Subcutaneous abdominal adipose tissue (tissue), 5 donors: Measurements from ENCODE around the gene FANCG.

Experiments
- H3K27ac ChIP-seq: one replicate; pipeline ENCODE4 v1.7.0; 2013; ENCODE audit warnings: low read depth, mild to moderate bottlenecking, inconsistent platforms, low read length, moderate library complexity
- H3K27me3 ChIP-seq, 5 donors: one replicate each; pipeline ENCODE4 v1.7.0; 2013; ENCODE audit warnings: low read length in 5 of 5, inconsistent platforms in 1 of 5; ENCODE audit not compliant: control insufficient read depth in 5 of 5, insufficient read depth in 4 of 5
- H3K36me3 ChIP-seq, 5 donors: one replicate each; pipeline ENCODE4 v1.7.0; 2013; ENCODE audit warnings: low read length in 5 of 5; ENCODE audit not compliant: control insufficient read depth in 5 of 5, insufficient read depth in 5 of 5
- H3K4me1 ChIP-seq, 5 donors: one replicate each; pipeline ENCODE4 v1.7.0; 2013; ENCODE audit warnings: low read length in 5 of 5, mild to moderate bottlenecking in 3 of 5, moderate library complexity in 1 of 5; ENCODE audit not compliant: control insufficient read depth in 5 of 5, insufficient read depth in 5 of 5
- H3K4me3 ChIP-seq, 5 donors: one replicate each; pipeline ENCODE4 v1.7.0; 2013; ENCODE audit warnings: low read length in 5 of 5, low read depth in 1 of 5
- H3K9ac ChIP-seq, 5 donors: one replicate each; pipeline ENCODE4 v1.7.0; 2013; ENCODE audit warnings: low read length in 5 of 5, mild to moderate bottlenecking in 4 of 5, moderate library complexity in 3 of 5
- H3K9me3 ChIP-seq, 5 donors: one replicate each; pipeline ENCODE4 v1.7.0; 2013; ENCODE audit warnings: low read length in 5 of 5; ENCODE audit not compliant: control insufficient read depth in 5 of 5
- donor health status: healthy.
- donor health status: healthy.
- donor health status: healthy.
- donor health status: healthy.
- donor health status: healthy.

The FANCG gene

DNA sequence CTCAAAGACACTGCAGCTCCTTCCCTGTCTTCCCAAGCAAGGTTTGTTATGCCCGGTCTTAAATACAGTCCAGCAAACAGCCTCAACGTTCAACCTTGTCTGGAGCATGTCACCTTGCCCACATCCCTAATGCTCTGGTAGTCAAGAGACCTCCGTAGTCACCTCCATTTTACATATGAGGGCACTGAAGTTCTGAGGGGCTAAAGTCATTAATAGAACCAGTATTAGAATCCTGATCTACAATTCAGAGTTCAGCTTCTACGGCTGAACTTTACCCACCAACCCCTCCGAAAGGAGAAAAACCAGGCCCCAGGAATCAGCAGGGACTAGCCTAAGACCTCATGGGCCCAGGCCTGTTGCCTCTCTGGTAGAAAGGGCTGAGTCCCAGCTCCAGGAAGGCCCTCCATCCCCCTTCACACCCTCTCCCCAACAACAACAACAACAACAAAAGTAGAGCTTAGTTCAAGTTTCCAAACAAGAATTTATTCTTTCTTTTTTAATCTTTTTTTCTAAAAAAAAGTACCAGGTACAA is 24.0 kb upstream of the FANCG start:
- H3K9me3 ChIP-seq, result no peaks in the 10 kb centered on the region
- peaks cover 0 to 73% (median 63%) of the 10 kb centered on the region in 5 donors for H3K36me3 ChIP-seq
- peak overlapping the region; percentile 89 for H3K27ac ChIP-seq
- no peaks in the 10 kb centered on the region for H3K27me3 ChIP-seq
- peak overlapping the region; percentile 69 to 93 (median 76) for H3K4me3 ChIP-seq
- H3K9ac ChIP-seq, result peak overlapping the region; percentile 20 to 95 (median 92)
- peaks cover 16 to 29% (median 26%) of the 10 kb centered on the region in 5 donors for H3K4me1 ChIP-seq

DNA sequence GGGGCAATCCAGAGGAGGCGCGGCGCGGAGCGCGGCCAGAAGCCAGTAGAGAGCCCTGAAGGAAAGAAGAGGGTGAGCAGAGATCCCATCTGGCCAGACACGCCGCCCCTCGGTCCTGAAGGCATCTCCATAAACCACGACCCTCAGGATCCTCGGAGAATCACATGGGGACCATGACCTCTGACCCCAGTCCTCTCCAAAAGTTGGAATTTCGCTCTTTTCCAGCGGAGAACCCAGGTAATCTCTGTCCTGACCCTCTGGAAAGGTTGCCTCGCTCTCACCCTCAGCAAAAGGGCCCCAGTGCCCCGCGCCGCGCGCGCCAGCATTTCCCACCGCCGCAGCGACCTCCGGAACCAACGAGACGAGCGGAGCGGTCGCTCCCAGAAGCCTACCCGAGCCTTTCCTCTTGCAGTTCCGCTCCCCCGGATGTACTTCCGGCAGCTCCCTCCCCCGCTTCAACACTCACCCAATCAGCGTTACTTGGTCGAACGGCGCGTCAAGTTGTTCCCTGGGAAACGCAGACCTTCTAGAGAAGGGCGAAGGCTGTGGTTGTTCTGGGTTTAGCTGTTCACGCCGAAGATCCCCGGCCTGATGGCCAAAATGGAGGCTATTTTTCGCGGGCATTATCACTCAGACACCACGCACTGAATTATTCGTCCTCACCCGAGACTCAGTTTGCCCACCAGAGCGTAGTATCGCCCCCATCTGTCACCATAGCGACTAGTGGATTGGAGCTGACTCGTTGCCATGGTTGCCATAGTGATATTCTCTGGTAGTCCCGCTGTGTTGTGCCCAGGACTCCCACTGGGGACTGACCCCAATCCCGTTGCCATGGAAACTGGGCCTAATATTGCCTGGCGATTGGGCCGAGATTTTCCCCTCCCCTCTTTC is 23.3 kb upstream of the FANCG start, which contains the start of gene STOML2:
Gene STOML2, minus strand, starts transcription at position 363 of the 891 bp plus-strand sequence. Its CDS starts 37 bp downstream, at position 326.
- Histone ChIP-seq H3K4me1 (peaks cover 16 to 26% (median 26%) of the 10 kb centered on the region in 5 donors), H3K36me3 (peaks cover 0 to 66% (median 56%) of the 10 kb centered on the region in 5 donors), H3K9ac (peak within 1 kb of the TSS; percentile 91 to 95 (median 94)), H3K4me3 (peak within 1 kb of the TSS; percentile 74 to 93 (median 89)), H3K27me3 (no peaks in the 10 kb centered on the region), H3K27ac (peak within 1 kb of the TSS; percentile 89), H3K9me3 (no peaks in the 10 kb centered on the region)

DNA sequence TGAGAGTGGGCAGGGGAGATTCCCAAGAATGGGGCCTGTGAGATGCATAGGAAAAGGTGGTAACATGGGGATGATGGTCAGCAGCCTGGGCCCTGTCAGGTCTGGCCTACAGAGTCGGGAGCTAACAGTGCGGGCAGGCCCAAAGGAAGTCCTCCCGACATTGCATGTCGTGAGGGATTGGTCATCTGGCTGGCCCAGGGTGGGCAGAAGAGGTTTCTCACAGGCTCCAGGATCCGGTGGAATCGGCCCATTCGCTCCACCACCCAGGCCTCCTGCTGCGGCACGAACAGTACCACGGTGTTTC is 22.7 kb upstream of the FANCG start:
- no peaks in the 10 kb centered on the region for H3K9me3 ChIP-seq
- H3K4me3 ChIP-seq, result peak overlapping the region; percentile 74 to 93 (median 89)
- H3K9ac ChIP-seq, result peak overlapping the region; percentile 91 to 95 (median 94)
- H3K27ac ChIP-seq, result peak overlapping the region; percentile 89
- H3K27me3 ChIP-seq, result no peaks in the 10 kb centered on the region
- H3K4me1 ChIP-seq, result peaks cover 16 to 26% (median 26%) of the 10 kb centered on the region in 5 donors
- H3K36me3 ChIP-seq, result peaks cover 0 to 60% (median 51%) of the 10 kb centered on the region in 5 donors

DNA sequence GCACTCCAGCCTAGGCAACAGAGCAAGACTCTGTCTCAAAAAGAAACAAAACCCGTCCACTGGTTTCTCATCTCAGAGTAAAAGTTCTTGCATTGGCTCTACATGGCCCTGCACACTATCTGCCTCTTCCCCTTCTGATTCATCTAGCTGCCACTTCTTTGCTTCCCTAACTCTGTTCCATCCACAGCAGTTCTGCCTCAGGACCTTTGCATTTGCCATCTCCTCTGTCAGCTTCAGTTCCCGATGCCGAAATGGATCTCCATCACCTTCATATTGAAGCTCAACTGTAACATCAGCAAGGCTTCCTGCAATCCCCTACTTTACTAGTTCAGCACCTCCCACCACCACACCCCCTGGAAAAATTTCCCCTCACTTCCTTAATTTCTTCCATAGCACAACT is 17.8 kb upstream of the FANCG start:
- Histone ChIP-seq H3K9me3 (no peaks in the 10 kb centered on the region), H3K4me3 (no peak overlapping the region)

DNA sequence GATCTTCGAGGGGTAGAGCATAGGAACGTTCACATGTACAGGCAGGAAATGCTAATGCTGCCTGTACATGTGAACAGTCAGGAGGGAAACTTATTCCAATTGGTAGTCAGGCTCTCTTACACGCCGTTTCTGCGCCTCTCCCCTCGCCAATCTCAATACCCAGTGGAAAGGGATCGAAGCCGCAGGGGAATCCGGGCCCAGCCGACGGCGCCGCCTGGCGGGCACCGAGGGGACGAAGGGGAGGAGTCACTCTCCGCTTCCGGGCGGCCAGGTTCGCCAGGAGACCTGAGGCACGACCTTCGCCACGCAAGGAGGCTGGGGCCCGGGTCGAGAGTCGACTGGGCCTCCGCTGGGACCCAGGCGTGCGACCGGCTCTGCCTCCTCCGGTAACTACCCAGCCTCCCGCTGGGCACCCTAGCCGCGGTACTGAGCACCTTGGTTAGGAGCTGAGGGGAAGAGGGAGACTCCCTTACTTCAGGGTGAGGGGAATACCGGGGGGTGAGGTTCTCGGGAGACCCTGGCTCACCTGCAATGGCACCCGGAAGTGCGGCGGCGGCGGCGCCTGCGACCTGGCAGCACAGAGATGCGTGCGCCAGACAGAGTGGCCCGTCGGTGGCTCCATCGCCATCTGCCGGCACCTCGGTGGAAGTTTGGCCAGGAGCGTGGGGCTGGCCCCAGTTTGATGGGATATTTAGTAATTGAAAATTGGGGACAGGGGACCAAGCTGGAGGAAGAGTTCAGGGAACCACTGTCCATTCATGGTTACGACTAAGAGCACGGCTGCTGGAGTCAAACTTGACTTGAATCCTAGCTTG is 16.5 kb upstream of the FANCG start, which contains the start of gene PIGO:
Gene PIGO, minus strand, starts transcription at position 557 of the 815 bp plus-strand sequence. CDS start 1,026 bp downstream, outside the sequence.
- no peaks in the 10 kb centered on the region for H3K27me3 ChIP-seq
- peak within 1 kb of the TSS; percentile 93 for H3K27ac ChIP-seq
- peaks cover 0 to 55% (median 41%) of the 10 kb centered on the region in 5 donors for H3K36me3 ChIP-seq
- H3K4me1 ChIP-seq, result peaks cover 0 to 21% (median 11%) of the 10 kb centered on the region in 5 donors
- no peaks in the 10 kb centered on the region for H3K9me3 ChIP-seq
- H3K9ac ChIP-seq, result peak within 1 kb of the TSS; percentile 92 to 96 (median 94)
- H3K4me3 ChIP-seq, result peak within 1 kb of the TSS; percentile 76 to 99 (median 98)

More for the DNA sequence above, 17.8 kb upstream of the FANCG start:
- peaks cover 0 to 47% (median 27%) of the 10 kb centered on the region in 5 donors for H3K36me3 ChIP-seq
- no peak overlapping the region for H3K27ac ChIP-seq
- H3K27me3 ChIP-seq, result no peaks in the 10 kb centered on the region
- no peak overlapping the region for H3K9ac ChIP-seq
- H3K4me1 ChIP-seq, result peaks cover 7 to 34% (median 24%) of the 10 kb centered on the region in 5 donors

DNA sequence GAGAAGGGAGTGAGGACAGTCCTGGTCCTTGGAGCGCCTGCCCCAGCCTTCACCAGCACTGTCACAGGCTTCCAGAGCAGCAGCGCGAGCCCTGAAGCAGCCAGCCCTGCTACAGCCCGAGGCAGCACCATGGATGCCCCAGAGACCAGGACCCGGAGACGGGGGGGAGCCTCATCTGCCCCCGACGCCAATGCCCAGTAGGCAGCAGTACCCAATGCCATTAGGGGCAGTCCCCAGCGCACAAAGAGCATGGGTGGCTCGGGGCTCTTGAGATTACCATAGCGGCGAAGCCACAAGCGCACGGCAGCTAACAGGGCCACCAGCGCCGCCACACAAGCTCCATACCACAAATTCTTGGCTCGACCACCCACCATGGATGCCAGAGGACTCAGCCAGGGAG is 11.8 kb upstream of the FANCG start:
- no peak overlapping the region for H3K9ac ChIP-seq
- no peak overlapping the region for H3K4me3 ChIP-seq
- H3K36me3 ChIP-seq, result peaks cover 6 to 78% (median 64%) of the 10 kb centered on the region in 5 donors

DNA sequence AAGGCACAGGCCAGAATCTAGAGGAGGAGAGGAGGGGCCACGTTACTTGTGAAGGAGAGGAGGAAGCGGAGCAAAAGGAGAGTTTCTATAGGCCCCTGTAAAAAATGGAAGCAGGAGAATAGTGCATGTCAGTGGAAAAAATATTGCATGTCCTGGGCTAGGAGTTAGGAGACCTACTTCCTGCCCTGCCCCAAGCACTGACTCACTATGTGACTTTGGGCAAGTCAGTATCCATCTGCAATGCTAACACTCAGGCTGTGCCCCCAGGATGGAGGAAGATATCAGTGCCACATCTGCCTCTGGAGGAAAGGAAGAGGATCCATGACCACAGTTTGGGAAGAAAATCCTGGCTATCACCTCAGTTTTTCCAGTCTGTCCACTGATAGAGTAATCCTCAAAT is 9.7 kb upstream of the FANCG start:
- no peak overlapping the region for H3K27ac ChIP-seq
- H3K36me3 ChIP-seq, result peaks cover 10 to 77% (median 64%) of the 10 kb centered on the region in 5 donors
- no peaks in the 10 kb centered on the region for H3K9me3 ChIP-seq
- H3K4me3 ChIP-seq, result no peak overlapping the region
- H3K4me1 ChIP-seq, result no peaks in the 10 kb centered on the region
- no peak overlapping the region for H3K9ac ChIP-seq
- no peaks in the 10 kb centered on the region for H3K27me3 ChIP-seq

More for the DNA sequence above, 11.8 kb upstream of the FANCG start:
- no peaks in the 10 kb centered on the region for H3K27me3 ChIP-seq
- no peak overlapping the region for H3K27ac ChIP-seq
- peaks cover 0 to 19% (median 8%) of the 10 kb centered on the region in 5 donors for H3K4me1 ChIP-seq
- no peaks in the 10 kb centered on the region for H3K9me3 ChIP-seq

DNA sequence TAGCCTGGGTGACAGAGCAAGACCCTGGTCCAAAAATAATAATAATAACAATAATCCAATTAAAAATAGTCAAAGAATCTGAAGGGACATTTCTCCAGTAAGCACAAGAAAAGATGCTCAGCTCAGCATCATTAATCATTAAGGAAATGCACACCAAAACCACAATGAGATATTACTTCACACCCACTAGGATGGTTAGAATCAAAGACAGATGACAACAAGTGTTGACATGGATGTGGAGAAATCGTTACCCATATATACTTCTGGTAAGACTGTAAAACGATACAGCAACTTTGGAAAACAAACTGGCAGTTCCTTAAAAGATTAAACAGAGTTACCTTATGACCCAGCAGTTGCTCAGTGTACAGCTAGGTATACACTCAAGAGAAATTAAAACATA is 5.3 kb upstream of the FANCG start:
- peaks cover 0 to 5% (median 4%) of the 10 kb centered on the region in 5 donors for H3K4me1 ChIP-seq
- peaks cover 10 to 36% (median 27%) of the 10 kb centered on the region in 5 donors for H3K36me3 ChIP-seq
- no peak overlapping the region for H3K27ac ChIP-seq
- H3K27me3 ChIP-seq, result no peaks in the 10 kb centered on the region
- H3K4me3 ChIP-seq, result no peak overlapping the region
- H3K9ac ChIP-seq, result no peak overlapping the region
- no peaks in the 10 kb centered on the region for H3K9me3 ChIP-seq

DNA sequence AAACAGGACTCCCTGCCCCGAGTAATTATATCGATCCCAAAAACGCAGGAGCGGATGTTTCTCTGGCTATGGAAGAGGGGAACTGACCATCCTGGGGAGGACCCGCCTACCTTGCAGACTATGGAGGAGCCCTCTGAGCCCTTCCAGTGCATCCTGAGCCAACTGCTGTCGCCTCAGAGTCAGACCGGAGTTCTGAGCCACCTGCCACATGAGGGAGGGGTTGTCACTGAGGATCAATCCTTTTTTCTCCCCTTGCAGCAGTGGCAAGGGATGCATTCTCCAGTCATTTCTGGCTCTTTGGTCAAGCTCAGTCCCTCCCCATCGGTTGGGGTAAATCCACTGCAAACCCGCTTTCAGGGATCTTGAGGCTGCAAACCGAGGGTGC is 709 bp downstream of the FANCG start:
- Histone ChIP-seq H3K4me3 (peak overlapping the region; percentile 73 to 87 (median 84)), H3K27ac (peak overlapping the region; percentile 77), H3K27me3 (no peaks in the 10 kb centered on the region), H3K36me3 (peaks cover 0 to 29% (median 3%) of the 10 kb centered on the region in 5 donors), H3K9me3 (no peaks in the 10 kb centered on the region), H3K4me1 (peaks cover 3 to 24% (median 22%) of the 10 kb centered on the region in 5 donors), H3K9ac (peak overlapping the region; percentile 56 to 94 (median 89))
